Measurements from ENCODE around the gene CCDC32.
A peak's percentile ranks its signal among the peaks of the same experiment; 100 is the strongest.

The CCDC32 gene

GRCh38 chr15:40548610-40549009 lies 16.2 kb downstream of the CCDC32 start:
- Histone ChIP-seq H3K79me2 (ENCODE audit: insufficient read depth, low read depth) (no peaks in the 10 kb centered on the region), H2AFZ (ENCODE audit: low read depth) (no peak overlapping the region), H3K9ac (no peak overlapping the region), H3K27me3 (ENCODE audit: insufficient read depth, low read depth) (no peaks in the 10 kb centered on the region), H3K4me2 (no peak overlapping the region), H3K36me3 (ENCODE audit: insufficient read depth) (no peaks in the 10 kb centered on the region), H3K27ac (no peak overlapping the region), H3K4me3 (IDR thresholded peaks at IDR 0.05; ENCODE audit: insufficient read depth, low read depth, low read length) (no peak overlapping the region), H3K4me1 (ENCODE audit: low read depth, poor library complexity, severe bottlenecking) (peaks cover 70% of the 10 kb centered on the region), H4K20me1 (ENCODE audit: insufficient read depth) (no peaks in the 10 kb centered on the region)
- TF ChIP-seq CTCF (conservative IDR thresholded peaks at IDR 0.05; ENCODE audit: low read depth, low read length): no peak

DNA sequence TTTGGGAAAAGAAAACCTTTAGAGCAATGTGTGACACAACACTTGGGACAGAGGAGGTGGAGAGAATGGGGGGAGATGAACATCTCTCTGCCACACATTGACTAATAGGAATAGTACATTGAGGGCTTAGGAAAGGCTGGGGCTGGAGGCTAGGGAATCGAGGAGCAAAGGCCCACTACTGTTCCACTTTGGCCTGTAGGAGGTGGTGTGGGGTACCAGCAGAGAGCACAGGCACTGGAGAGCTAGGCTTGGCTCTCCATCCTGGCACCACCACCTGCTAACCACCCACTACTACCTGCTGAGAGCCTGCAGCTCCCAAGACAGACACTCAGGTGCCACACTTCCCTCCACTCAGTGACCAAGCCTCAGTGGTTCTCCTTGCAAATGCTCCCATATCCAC lies 19.4 kb downstream of the CCDC32 start:
- H3K27ac ChIP-seq: no peak overlapping the region
- no peaks in the 10 kb centered on the region for H3K36me3 ChIP-seq (ENCODE audit: insufficient read depth)
- no peaks in the 10 kb centered on the region for H3K79me2 ChIP-seq (ENCODE audit: insufficient read depth, low read depth)
- no peaks in the 10 kb centered on the region for H3K27me3 ChIP-seq (ENCODE audit: insufficient read depth, low read depth)
- no peak for TF ChIP-seq CTCF (conservative IDR thresholded peaks at IDR 0.05; ENCODE audit: low read depth, low read length)
- H2AFZ ChIP-seq (ENCODE audit: low read depth): no peak overlapping the region
- no peak overlapping the region for H3K4me3 ChIP-seq (IDR thresholded peaks at IDR 0.05; ENCODE audit: insufficient read depth, low read depth, low read length)
- peaks cover 73% of the 10 kb centered on the region for H3K4me1 ChIP-seq (ENCODE audit: low read depth, poor library complexity, severe bottlenecking)
- no peak overlapping the region for H3K9ac ChIP-seq
- no peaks in the 10 kb centered on the region for H4K20me1 ChIP-seq (ENCODE audit: insufficient read depth)
- H3K4me2 ChIP-seq: no peak overlapping the region

- H3K4me3 ChIP-seq (IDR thresholded peaks at IDR 0.05; ENCODE audit: insufficient read depth, low read depth, low read length): no peak overlapping the region
- no peak overlapping the region for H2AFZ ChIP-seq (ENCODE audit: low read depth)
- peaks cover 59% of the 10 kb centered on the region for H3K4me1 ChIP-seq (ENCODE audit: low read depth, poor library complexity, severe bottlenecking)
- H3K79me2 ChIP-seq (ENCODE audit: insufficient read depth, low read depth): no peaks in the 10 kb centered on the region
- H3K36me3 ChIP-seq (ENCODE audit: insufficient read depth): no peaks in the 10 kb centered on the region
- H3K27me3 ChIP-seq (ENCODE audit: insufficient read depth, low read depth): no peaks in the 10 kb centered on the region
- no peak overlapping the region for H3K9ac ChIP-seq
- no peak overlapping the region; the same call in 1 of the 2 replicates for H3K27ac ChIP-seq
- no peak for TF ChIP-seq CTCF (conservative IDR thresholded peaks at IDR 0.05; ENCODE audit: low read depth, low read length)
- H4K20me1 ChIP-seq (ENCODE audit: insufficient read depth): no peaks in the 10 kb centered on the region
- peak overlapping the region; percentile 58 for H3K4me2 ChIP-seq
Observed at GRCh38 chr15:40543631-40544294, 21.1 kb downstream of the CCDC32 start.

DNA sequence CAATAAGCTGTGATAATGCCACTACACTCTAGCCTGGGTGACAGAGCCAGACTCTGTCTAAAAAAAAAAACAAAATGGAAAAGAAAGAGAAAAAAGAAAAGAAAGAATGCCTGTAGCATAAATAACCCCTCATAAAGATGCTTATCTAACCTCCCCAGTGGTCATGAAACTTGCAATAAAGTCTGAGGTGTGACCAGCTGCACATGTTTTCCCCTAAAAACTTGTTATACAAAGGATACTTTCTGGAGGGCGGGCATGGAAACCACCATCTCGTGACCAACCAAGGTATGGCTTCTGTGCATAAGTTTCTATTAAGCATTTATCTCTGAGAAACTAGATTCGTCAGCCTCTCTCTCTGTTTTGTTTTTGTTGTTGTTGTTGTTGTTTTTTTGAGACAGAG lies 21.8 kb downstream of the CCDC32 start:
- Histone ChIP-seq H3K9ac (no peak overlapping the region), H3K36me3 (ENCODE audit: insufficient read depth) (no peaks in the 10 kb centered on the region), H3K4me1 (ENCODE audit: low read depth, poor library complexity, severe bottlenecking) (peaks cover 59% of the 10 kb centered on the region), H3K4me3 (IDR thresholded peaks at IDR 0.05; ENCODE audit: insufficient read depth, low read depth, low read length) (no peak overlapping the region), H3K27me3 (ENCODE audit: insufficient read depth, low read depth) (no peaks in the 10 kb centered on the region), H2AFZ (ENCODE audit: low read depth) (no peak overlapping the region), H3K27ac (no peak overlapping the region; the same call in 1 of the 2 replicates), H4K20me1 (ENCODE audit: insufficient read depth) (no peaks in the 10 kb centered on the region), H3K4me2 (peak overlapping the region; percentile 58), H3K79me2 (ENCODE audit: insufficient read depth, low read depth) (no peaks in the 10 kb centered on the region)
- no peak for TF ChIP-seq CTCF (conservative IDR thresholded peaks at IDR 0.05; ENCODE audit: low read depth, low read length)

Measured in KMS-11 (cell line).